NOMO-1 treated with dmso at 0.1 percent for 144 hours (cell line): Measurements from ENCODE around the gene FNTB.

Experiments used
- DNase-seq: peaks from one replicate; lab custom pipeline; 2025; ENCODE audit not compliant: unreplicated experiment; lab: John Stamatoyannopoulos, UW

FNTB gene

GRCh38 chr14:64974563-64974962 lies 12.1 kb upstream of the FNTB start:
- DNase-seq = no peak

GRCh38 chr14:64979336-64980074 lies 7.2 kb upstream of the FNTB start:
- no peak for DNase-seq

- no peak for DNase-seq
Measured at GRCh38 chr14:64983439-64984310, 3.0 kb upstream of the FNTB start.

GRCh38 chr14:64987438-64987767 lies 708 bp downstream of the FNTB start:
- no peak for DNase-seq

- DNase-seq = no peak
Measured at GRCh38 chr14:64990296-64990695, 3.6 kb downstream of the FNTB start.

- no peak for DNase-seq
Measured at GRCh38 chr14:64990939-64991338, 4.2 kb downstream of the FNTB start.

- DNase-seq = no peak
Measured at GRCh38 chr14:64992328-64992885, 5.7 kb downstream of the FNTB start.

GRCh38 chr14:64993266-64993930 lies 6.7 kb downstream of the FNTB start:
- peak; percentile 12 for DNase-seq

- DNase-seq = no peak
Measured at GRCh38 chr14:64994540-64994939, 7.8 kb downstream of the FNTB start.

GRCh38 chr14:64995291-64995690 lies 8.6 kb downstream of the FNTB start:
- DNase-seq = no peak

GRCh38 chr14:64997108-64997794 lies 10.6 kb downstream of the FNTB start:
- no peak for DNase-seq

- no peak for DNase-seq
Measured at GRCh38 chr14:64998455-64998931, 11.8 kb downstream of the FNTB start.

GRCh38 chr14:65000898-65001591 lies 14.3 kb downstream of the FNTB start:
- no peak for DNase-seq

GRCh38 chr14:65001723-65002122 lies 15.0 kb downstream of the FNTB start:
- no peak for DNase-seq

GRCh38 chr14:65002586-65003210 lies 16.0 kb downstream of the FNTB start:
- peak; percentile 7 for DNase-seq

GRCh38 chr14:65003394-65003793 lies 16.7 kb downstream of the FNTB start:
- DNase-seq = no peak

GRCh38 chr14:65006261-65006721 lies 19.6 kb downstream of the FNTB start:
- DNase-seq = no peak

- DNase-seq = no peak
Measured at GRCh38 chr14:65007202-65007601, 20.5 kb downstream of the FNTB start.

GRCh38 chr14:65010211-65010931 lies 23.7 kb downstream of the FNTB start:
- DNase-seq = no peak
